Heart right ventricle (tissue), 16 donors: ENCODE measurements around the gene PPM1G. TPM values are rescaled to one million over a fixed set of nuclear protein-coding genes. Genes with fewer than 3 reads are reported as not detected.

Experiments used
- ATAC-seq, 8 donors: fragments of 200-7000 bp; cut with Tn5 transposase; one replicate each; pipeline ENCODE4 v1.9.1; 2020; ENCODE audit warnings: mild to moderate bottlenecking in 8 of 8, moderate library complexity in 8 of 8, moderate number of reproducible peaks in 1 of 8
- DNase-seq, 2 donors: peaks; one replicate each; pipeline ENCODE4 v3.0.0-alpha.2; 2020
- H3K27ac ChIP-seq, 10 donors: fragments of 200-600 bp; sonication (generic) in 2 of 10; one replicate each; pipeline versions ENCODE4 v1.5.0 to v1.8.0; 2020 to 2022; ENCODE audit warnings: mild to moderate bottlenecking in 3 of 10
- H3K27me3 ChIP-seq, 7 donors: fragments of 200-600 bp; one replicate each; pipeline ENCODE4 v1.8.0; 2021 to 2022; ENCODE audit warnings: mild to moderate bottlenecking in 2 of 7
- H3K36me3 ChIP-seq, 9 donors: fragments of 200-600 bp; sonication (generic) in 1 of 9; one replicate each; pipeline versions ENCODE4 v1.5.0 to v1.8.0; 2020 to 2022; ENCODE audit warnings: mild to moderate bottlenecking in 2 of 9
- H3K4me1 ChIP-seq, 9 donors: fragments of 200-600 bp; sonication (generic) in 1 of 9; one replicate each; pipeline versions ENCODE4 v1.5.0 to v1.8.0; 2020 to 2022; ENCODE audit warnings: mild to moderate bottlenecking in 4 of 9
- H3K4me3 ChIP-seq, 10 donors: fragments of 200-600 bp; sonication (generic) in 2 of 10; one replicate each; pipeline versions ENCODE4 v1.5.0 to v1.8.0; 2020 to 2022; ENCODE audit warnings: mild to moderate bottlenecking in 7 of 10, moderate library complexity in 2 of 10
- H3K9me3 ChIP-seq, 11 donors: fragments of 200-600 bp in 10 of 11; sonication (generic) in 2 of 11; one replicate each; pipeline versions ENCODE4 v1.5.0 to v1.8.0; 2013 to 2022; ENCODE audit warnings: mild to moderate bottlenecking in 2 of 11, control low read depth in 1 of 11, moderate library complexity in 1 of 11
- CTCF ChIP-seq, 9 donors: fragments of 200-600 bp; sonication (generic) in 2 of 9; IDR thresholded peaks; one replicate each; pipeline versions ENCODE4 v1.5.0 to v1.8.0; 2021 to 2022; ENCODE audit warnings: antibody characterized with exemption in 9 of 9, mild to moderate bottlenecking in 5 of 9, moderate library complexity in 1 of 9
- WGBS, 2 donors: extraction: QIAGEN DNeasy Blood & Tissue Kit; methylation state at CpG; one replicate each; pipeline ENCODE4 v1.1.7; 2013; ENCODE audit warnings: inconsistent platforms in 1 of 2; 5-methylcytosine and 5-hydroxymethylcytosine counted together
- intact Hi-C, 10 donors: fragments of 100-400 bp; cut with DNase I; formaldehyde crosslinking; loops; one replicate each; pipeline versions ENCODE4 v1.11.1 to v1.14.2; 2022
- polyA plus RNA-seq, 2 donors: library from polyadenylated mRNA; stranded (reverse); fragments of 200-250 nt; gene quantifications; one replicate each; pipeline ENCODE4 v1.2.3, GENCODE V29; 2013
- total RNA-seq, 10 donors: library from RNA; stranded (reverse); fragmentation: NEBNext Ultra II Directional in 3 of 10; extraction: Animal tissue kit (Norgen Biotek cat#: 25700) in 3 of 10; gene quantifications; one replicate each; pipeline versions ENCODE4 v1.2.1 to v1.2.4, GENCODE V29; 2021 to 2023
- donor health status: Arrhythmogenic right ventricular cardiomyopathy.
- donor health status: ischemic (EF 13 %, LVEDD 7.1; RV severe dilation, severe dysfunction).
- donor health status: healthy with polysubstance abuse.
- donor health status: DM: no; HTN: yes; CAD: no.
- donor health status: DM: no; HTN: no; CAD: no.
- donor health status: ischemic (EF 25% LVEDD 6.9; RV normal size, moderate dysfunction).
- donor health status: ischemic (EF 25% LVEDD 5.7; RV mildly dilated, moderate dysfunction).
- donor health status: healthy.
- donor health status: DM: yes; HTN: yes; CAD: no.
- donor health status: Ischemic cardiomyopathy.
- donor health status: ischemic (EF 35%, LVEDD 5.7; RV mildly dilated, moderate dysfunction).
- donor health status: nonischemic (EF 11% LVEDD 7.7; RV severe dilation, severe dysfunction).
- donor health status: DM: yes; HTN: yes; CAD: no.
- donor health status: PGD.
- donor health status: ischemic (EF 29% LVEDD 5.4; RV normal size, mild dysfunction).
- donor health status: nonischemic (EF 23%, LVEDD 6.1; RV moderate dilation, normal function).

PPM1G gene
- total and polyA plus RNA-seq, 12 donors = 28.4 to 72.6 (median 33.8) TPM

- WGBS, 2 donors = 78 to 83% methylated on average over 6 of the region's 6 CpGs
- no peak overlapping the region for H3K4me3 ChIP-seq
- H3K9me3 ChIP-seq = no peaks in the 10 kb centered on the region
- no peaks in the 10 kb centered on the region for H3K27me3 ChIP-seq
- peak overlapping the region in 1 of 10 donors; percentile 45 for H3K27ac ChIP-seq
- H3K36me3 ChIP-seq = peaks cover 0 to 96% (median 42%) of the 10 kb centered on the region in 9 donors
- peaks cover 0 to 8% (median 0%) of the 10 kb centered on the region in 9 donors for H3K4me1 ChIP-seq
- intact Hi-C loops = no loop called here
- ATAC-seq (peak in 5 of 8 donors; percentile 17 to 49 (median 25)), DNase-seq (no peak)
- no peak for TF ChIP-seq CTCF (IDR thresholded peaks at IDR 0.05)
Observed at GRCh38 chr2:27442920-27443282, 33.5 kb upstream of the PPM1G start.

- no peak for TF ChIP-seq CTCF (IDR thresholded peaks at IDR 0.05)
- H3K4me3 ChIP-seq = no peak within 1 kb of the TSS
Observed at GRCh38 chr2:27441958-27442919, 32.8 kb upstream of the PPM1G start, which contains the start of gene KRTCAP3. Gene KRTCAP3 (plus strand): TSS chr2:27442381. CDS start chr2:27442413, 32 bp downstream.

GRCh38 chr2:27441226-27441926, 32.0 kb upstream of the PPM1G start:
- ATAC-seq = peak in 2 of 8 donors; percentile 7 to 29
- no peaks in the 10 kb centered on the region for H3K27me3 ChIP-seq
- no peak overlapping the region for H3K4me3 ChIP-seq
- peaks cover 3 to 100% (median 57%) of the 10 kb centered on the region in 9 donors for H3K36me3 ChIP-seq
- no peak overlapping the region for H3K27ac ChIP-seq
- H3K4me1 ChIP-seq = peaks cover 0 to 8% (median 0%) of the 10 kb centered on the region in 9 donors
- no peaks in the 10 kb centered on the region for H3K9me3 ChIP-seq
- no peak for TF ChIP-seq CTCF (IDR thresholded peaks at IDR 0.05)
- DNase-seq = no peak
- WGBS, 2 donors = 85 to 87% methylated on average over 10 of the region's 10 CpGs
- intact Hi-C loops = no loop called here

More at GRCh38 chr2:27441958-27442919, 32.8 kb upstream of the PPM1G start, which contains the start of gene KRTCAP3:
- 41 to 45% methylated on average over 79 to 80 of the region's 80 CpGs for WGBS, 2 donors
- Histone ChIP-seq H3K27me3 (no peaks in the 10 kb centered on the region), H3K4me1 (peaks cover 0 to 8% (median 0%) of the 10 kb centered on the region in 9 donors), H3K36me3 (peaks cover 0 to 96% (median 48%) of the 10 kb centered on the region in 9 donors), H3K9me3 (no peaks in the 10 kb centered on the region), H3K27ac (peak within 1 kb of the TSS in 1 of 10 donors; percentile 45)
- intact Hi-C loops = no loop called here
- ATAC-seq (peak; percentile 17 to 69 (median 33)), DNase-seq (peak in 1 of 2 donors; percentile 27)

GRCh38 chr2:27435628-27436027, 26.2 kb upstream of the PPM1G start:
- intact Hi-C loops = no loop called here
- Histone ChIP-seq H3K4me3 (no peak overlapping the region), H3K36me3 (peaks cover 0 to 85% (median 74%) of the 10 kb centered on the region in 9 donors), H3K9me3 (no peaks in the 10 kb centered on the region), H3K4me1 (peaks cover 3 to 26% (median 18%) of the 10 kb centered on the region in 9 donors), H3K27ac (no peak overlapping the region), H3K27me3 (no peaks in the 10 kb centered on the region)
- ATAC-seq (no peak), DNase-seq (no peak)
- TF ChIP-seq CTCF (IDR thresholded peaks at IDR 0.05) = no peak
- 88 to 89% methylated on average over 6 of the region's 6 CpGs for WGBS, 2 donors
